ENCODE results near the gene PDE2A. TPM values are rescaled to one million over a fixed set of nuclear protein-coding genes. Genes with fewer than 3 reads are reported as not detected.

Gene PDE2A
- total RNA-seq = 0.91 and 4.0 TPM in 2 replicates
- long read RNA-seq, partial matches to known transcripts = 3 of 3 reads
- long read RNA-seq, other reads (novel, unspliced or antisense) = 0 of 3 reads

DNA sequence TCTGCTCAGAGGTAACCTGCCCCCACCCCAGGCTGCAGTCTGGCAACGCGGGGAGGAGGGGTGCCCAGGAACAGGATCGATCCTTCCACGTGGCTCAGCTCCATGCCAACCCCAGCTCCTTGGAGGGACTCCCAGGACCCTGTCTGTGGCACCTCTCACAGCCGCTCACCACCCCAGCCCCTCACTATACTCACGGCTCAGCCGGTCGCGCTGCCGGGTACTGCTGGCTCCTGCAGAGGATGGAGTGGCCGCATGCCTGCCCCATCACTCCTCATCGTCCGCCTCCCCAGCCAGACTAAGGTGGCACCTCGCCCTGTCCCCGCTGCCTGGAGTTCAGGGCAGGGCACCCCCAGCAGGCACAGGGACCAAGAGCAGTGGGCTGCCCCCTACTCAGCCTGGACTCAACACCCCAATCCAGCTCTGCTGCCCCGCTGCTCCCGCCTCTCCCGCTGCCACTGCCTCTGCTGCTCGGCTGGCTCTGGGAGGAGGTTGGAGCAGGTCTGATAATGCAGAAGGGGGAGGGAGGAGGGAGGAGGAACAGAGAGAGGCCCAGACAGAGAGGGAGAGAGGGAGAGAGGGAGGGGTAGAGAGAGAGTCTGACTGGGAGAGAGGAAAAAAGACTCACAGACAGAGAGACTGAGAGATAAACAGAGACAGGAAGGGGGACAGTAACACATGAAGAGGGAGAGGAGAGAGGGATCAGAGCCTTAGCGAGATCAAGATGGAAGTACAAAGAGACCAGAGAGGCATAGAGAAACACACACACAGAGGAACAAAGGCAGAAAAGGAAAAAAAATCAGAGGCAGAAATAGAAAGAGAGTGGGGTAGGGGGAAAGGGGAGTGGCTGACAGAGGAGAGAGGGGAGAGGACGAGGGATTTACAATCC is at the start of gene PDE2A:
PDE2A (minus strand) TSS at position 480 of the 886 bp plus-strand sequence; CDS start at position 265, 215 bp downstream.
- Mint-ChIP-seq H3K4me1 (ENCODE audit: low read depth) (no peaks in the 10 kb centered on the region), H3K4me3 (ENCODE audit: low read depth) (no peak within 1 kb of the TSS), H3K9me3 (ENCODE audit: low read depth) (no peaks in the 10 kb centered on the region), H3K27me3 (peaks cover 88% of the 10 kb centered on the region), H3K27ac (no peak within 1 kb of the TSS), H3K36me3 (ENCODE audit: insufficient read depth) (no peaks in the 10 kb centered on the region)
- no peak for DNase-seq (ENCODE audit: low spot score, unreplicated experiment)
- TF ChIP-seq CTCF (IDR thresholded peaks at IDR 0.05; ENCODE audit: unreplicated experiment) = no peak

- DNase-seq (ENCODE audit: low spot score, unreplicated experiment) = no peak
- Mint-ChIP-seq H3K9me3 (ENCODE audit: low read depth) (no peaks in the 10 kb centered on the region), H3K27ac (no peak overlapping the region), H3K4me1 (ENCODE audit: low read depth) (peaks cover 19% of the 10 kb centered on the region), H3K27me3 (no peaks in the 10 kb centered on the region), H3K4me3 (ENCODE audit: low read depth) (no peak overlapping the region), H3K36me3 (ENCODE audit: insufficient read depth) (peaks cover 4% of the 10 kb centered on the region)
- no peak for TF ChIP-seq CTCF (IDR thresholded peaks at IDR 0.05; ENCODE audit: unreplicated experiment)
Observed at GRCh38 chr11:72723508-72723907, 49.3 kb upstream of the PDE2A start.

DNA sequence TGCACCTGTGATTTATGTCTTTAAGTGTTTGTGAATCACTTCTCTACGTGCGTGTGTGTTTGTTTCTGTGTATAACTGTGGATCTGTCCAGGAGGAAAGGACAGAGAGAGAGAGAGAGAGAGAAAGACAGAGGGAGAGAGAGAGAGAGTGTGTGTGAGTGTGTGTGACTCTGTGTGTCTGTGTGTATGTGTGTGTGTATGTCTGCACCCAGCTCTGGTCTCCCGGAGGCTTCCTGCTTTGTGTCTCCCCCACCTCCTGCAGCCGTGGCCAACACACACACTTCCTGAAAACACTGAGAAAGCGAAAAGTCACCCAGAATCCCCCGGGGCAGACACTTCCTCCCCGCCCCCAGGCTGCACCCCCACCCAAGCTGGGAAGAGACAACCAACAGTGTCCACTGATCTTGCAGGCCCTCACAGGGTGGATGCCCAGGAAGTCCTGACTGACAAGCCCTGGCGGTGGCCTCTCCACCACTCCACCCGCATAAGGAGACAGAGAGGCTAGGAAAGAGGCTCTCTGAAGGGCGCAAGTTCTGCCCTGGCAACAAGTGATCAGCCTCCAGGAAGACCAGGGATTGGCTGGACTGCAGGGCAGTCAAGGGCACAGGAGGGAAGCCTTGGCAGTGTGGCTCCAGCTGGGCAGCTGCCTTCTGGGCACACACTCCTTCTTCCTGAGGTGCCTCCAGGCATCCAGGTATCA is 48.0 kb upstream of the PDE2A start:
- peak; percentile 39 for DNase-seq (ENCODE audit: low spot score, unreplicated experiment)
- no peak for TF ChIP-seq CTCF (IDR thresholded peaks at IDR 0.05; ENCODE audit: unreplicated experiment)

DNA sequence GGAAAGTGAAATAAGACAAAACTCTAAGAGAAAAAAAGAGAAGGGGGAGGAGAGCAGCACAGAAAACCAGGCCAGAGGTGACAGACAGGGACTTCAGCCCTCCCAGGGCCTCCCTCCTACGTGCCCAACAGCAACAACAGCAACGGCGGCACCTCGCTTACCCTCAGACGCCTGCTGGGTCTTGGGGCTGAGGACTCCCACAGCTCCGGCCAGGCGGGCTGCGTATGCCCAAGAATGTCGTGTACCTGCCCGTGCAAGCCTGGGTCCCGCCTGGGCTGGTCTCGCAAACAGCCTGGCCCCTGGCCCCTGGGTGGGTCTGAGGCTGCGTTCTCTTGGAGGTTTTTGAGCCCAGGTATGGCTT is 47.4 kb upstream of the PDE2A start:
- Mint-ChIP-seq H3K27ac (peak overlapping the region; percentile 85), H3K27me3 (no peaks in the 10 kb centered on the region), H3K4me3 (ENCODE audit: low read depth) (peak overlapping the region; percentile 58)

More for the DNA sequence above, 48.0 kb upstream of the PDE2A start:
- Mint-ChIP-seq H3K27me3 (no peaks in the 10 kb centered on the region), H3K9me3 (ENCODE audit: low read depth) (no peaks in the 10 kb centered on the region), H3K4me3 (ENCODE audit: low read depth) (peak overlapping the region; percentile 58), H3K27ac (peak overlapping the region; percentile 85), H3K36me3 (ENCODE audit: insufficient read depth) (peaks cover 4% of the 10 kb centered on the region), H3K4me1 (ENCODE audit: low read depth) (peaks cover 19% of the 10 kb centered on the region)

More for the DNA sequence above, 47.4 kb upstream of the PDE2A start:
- Mint-ChIP-seq H3K9me3 (ENCODE audit: low read depth) (no peaks in the 10 kb centered on the region), H3K36me3 (ENCODE audit: insufficient read depth) (peaks cover 4% of the 10 kb centered on the region), H3K4me1 (ENCODE audit: low read depth) (peaks cover 19% of the 10 kb centered on the region)
- no peak for DNase-seq (ENCODE audit: low spot score, unreplicated experiment)
- TF ChIP-seq CTCF (IDR thresholded peaks at IDR 0.05; ENCODE audit: unreplicated experiment) = no peak

Data from progenitor cell of endocrine pancreas (in vitro differentiated cells).